GM18907 (cell line): Measurements from ENCODE around the gene CCDC201.

Experiments used
- ATAC-seq: cut with Tn5 transposase; IDR thresholded peaks from one replicate; pipeline ENCODE4 v1.9.1; 2021; ENCODE audit warnings: mild to moderate bottlenecking, moderate library complexity; ENCODE audit not compliant: unreplicated experiment

CCDC201 gene

DNA sequence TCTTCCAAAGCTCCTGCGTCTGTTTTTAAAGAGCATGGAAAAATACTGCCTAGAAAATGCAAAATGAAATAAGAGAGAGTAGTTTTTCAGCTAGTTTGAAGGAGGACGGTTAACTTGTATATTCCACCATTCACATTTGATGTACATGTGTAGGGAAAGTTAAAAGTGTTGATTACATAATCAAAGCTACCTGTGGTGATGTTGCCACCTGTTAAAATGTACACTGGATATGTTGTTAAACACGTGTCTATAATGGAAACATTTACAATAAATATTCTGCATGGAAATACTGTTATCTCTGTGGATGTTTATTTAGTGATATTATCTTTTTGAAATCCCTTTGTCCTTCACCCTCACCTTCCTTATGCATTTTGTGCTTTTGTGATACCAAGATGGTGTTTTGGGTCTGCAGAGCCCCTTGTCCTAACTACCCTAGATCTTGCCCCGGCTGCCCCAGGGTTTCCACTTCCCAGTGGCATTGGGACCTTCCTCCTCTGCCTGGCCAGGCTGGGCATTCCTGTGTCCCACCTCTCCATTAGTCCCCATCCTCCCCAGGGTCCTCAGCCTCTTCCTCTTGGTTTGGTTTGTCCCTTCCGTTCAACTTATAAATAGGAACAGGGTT, 20.6 kb upstream of the CCDC201 start:
- no peak for ATAC-seq

DNA sequence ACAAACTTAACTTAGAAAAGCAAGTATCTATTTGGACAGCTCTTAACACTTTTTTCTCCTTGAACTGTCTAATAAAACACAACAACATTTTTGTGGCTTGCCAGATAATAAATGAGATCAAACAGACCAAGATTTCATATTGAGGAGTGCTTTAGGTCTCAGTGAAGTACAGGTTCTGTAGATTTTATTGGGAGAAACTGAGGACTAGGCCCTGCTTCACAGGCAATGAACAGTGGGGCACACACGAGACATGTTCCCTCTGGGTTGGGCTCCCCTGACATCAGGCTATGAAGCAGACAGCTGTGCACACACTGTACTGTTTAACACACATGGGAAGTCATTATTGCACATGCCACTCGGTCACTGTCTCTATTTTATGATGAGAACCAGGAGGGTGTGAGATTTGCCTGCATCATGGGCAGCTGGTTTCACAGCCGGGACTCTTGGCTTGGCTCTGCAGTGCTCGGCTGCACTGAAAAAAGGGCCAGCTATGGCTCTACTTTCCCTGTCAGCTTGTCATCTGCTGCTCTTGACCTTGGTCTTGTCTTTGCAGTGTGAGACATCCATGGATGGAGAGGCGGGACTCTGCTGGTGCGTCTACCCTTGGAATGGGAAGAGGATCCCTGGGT, 19.6 kb upstream of the CCDC201 start:
- no peak for ATAC-seq

DNA sequence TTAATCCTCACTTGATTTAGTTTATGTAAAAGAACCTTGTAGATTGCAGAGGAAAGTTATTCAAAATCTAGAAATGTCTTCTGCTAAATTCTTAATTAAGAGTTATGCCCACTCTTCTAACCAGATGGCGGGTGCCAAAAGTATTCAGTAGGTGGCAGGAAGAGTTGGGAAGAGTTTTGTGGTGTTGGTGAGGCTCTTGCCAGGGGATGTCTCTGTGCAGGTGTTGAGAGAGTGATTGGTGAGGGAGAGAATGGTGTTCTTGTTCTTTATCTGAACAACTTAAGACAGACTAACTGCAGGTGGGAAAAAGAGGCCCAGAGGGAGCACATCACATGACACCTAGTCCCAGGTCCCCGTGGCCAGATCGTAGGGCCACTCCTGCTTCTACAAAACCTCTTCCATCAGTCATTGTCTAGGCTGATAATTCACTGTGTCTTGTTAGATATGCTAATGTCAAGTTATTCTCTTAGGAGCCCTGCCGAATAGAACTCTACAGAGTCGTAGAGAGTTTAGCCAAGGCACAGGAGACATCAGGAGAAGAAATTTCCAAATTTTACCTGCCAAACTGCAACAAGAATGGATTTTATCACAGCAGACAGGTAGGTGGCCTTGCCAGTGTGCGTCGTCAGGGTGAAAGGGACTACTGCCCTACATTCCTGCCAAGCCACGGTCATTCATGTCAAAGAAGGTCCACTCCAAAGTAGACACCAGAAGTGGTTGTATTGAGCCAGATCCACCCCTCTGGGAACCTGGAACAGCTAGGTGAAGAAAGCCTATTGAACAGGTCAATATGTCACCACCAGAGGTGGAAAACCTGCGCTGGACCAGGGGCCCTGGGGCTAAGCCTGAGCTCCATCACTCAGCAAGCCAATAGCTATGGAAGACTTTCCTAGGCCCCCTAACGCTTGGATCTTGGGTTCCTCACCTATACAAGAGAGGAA, 18.9 kb upstream of the CCDC201 start:
- no peak for ATAC-seq

DNA sequence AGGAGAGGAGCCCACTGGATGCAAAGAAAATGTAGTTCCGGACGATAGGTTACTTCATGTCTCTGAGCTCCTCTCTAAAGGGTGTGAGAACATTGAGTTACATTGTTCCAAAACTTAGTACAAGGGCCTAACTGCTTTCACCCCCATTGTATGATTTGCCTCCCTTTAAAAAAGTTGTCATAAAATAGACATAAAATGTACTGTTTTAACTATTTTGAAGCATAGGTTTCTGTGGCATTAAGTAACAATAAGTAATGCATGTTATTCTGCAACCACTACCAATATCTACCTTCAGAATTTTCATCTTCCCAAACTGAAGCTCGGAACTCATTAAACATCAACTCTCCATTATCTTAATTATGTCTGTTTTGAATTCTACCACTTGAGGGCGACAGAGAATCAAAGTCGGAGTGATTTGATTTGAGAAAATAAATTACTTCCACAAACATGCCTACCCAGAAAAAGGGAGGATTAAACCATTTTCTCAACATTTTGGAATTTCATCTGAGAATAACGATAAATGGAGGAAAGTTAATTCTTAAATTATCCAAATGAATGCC, 18.1 kb upstream of the CCDC201 start:
- no peak for ATAC-seq

DNA sequence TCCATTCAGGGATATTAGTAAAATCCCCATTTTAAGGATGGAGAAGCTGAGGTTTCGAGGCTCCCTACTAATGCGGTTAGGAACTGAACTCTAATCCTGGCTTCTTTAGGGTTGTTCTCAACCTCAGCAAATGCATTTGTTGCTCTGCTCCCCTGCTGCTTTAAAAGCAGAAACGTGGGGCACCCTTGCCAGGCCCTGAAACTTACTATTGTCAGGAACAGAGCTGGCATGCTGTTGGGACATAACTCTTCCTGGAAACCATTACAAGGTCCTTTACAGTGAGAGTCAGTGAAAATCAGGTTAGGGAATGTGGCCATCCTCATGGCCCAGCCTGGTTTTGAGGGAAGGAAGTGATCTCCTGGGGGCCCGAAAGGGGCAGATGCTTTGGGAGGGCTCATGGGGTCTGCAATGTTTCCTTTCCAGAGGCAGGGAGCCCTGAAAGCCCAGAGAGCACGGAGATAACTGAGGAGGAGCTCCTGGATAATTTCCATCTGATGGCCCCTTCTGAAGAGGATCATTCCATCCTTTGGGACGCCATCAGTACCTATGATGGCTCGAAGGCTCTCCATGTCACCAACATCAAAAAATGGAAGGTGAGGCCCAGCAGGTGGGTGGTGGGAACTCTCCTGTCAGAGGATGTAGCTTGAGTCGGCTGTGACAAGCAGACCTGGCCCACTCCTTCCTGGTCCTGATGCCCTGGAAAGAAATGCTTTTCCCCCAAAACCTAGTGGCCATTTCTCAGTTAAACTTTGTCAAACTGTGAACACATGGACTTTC, 17.4 kb upstream of the CCDC201 start:
- ATAC-seq, result no peak

DNA sequence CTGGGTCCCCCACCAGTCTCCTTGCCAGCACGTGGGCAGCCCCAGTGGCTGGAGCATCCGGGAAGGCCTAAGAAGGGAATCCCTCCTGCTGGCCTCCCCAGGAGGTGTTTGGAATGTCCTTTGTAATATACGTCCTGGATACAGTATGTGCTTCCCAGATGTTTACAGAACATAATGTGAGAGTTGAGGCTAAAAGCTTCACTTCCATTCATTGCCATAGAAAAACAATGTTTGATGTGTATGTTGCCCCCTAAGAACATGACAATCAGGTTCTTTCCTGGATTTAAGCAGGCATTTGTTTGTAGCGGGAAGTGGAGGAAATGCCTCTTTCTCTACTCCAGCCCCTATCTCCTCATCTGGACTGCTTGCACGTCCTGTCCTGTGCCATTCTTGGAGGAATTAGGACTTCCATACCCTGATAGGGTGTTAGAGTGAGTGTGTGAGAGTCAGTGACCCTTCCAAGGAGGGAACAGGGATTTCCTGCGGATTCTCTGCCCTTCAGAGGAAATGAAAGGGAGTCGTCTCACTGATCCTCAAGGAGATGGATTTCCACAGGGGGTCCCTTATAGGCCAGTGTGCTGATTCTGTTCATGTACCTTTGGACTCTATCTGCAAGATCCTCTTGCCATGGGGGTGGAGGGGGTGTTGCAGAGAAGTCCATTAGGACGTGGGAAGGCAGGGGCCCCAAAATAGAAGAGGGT, 16.6 kb upstream of the CCDC201 start:
- no peak for ATAC-seq

DNA sequence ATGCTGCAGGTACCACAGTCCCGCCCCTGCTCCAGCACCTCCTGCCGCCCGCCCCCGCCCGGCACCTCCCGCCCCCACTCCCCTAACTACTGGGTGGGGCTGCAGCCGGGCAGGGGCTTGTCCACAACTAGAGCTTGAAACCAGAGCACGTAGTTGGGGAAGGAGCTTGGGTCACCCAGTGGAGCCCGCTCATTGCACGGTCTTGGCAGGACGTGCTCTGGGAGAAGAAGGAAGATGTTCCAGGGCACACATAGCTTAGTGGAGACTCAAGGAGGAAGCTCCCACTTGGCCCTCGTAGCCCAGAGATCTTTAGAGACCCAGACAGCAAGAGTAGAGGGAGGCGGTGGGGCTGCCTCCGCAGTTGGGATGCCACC, 16.1 kb upstream of the CCDC201 start:
- no peak for ATAC-seq

DNA sequence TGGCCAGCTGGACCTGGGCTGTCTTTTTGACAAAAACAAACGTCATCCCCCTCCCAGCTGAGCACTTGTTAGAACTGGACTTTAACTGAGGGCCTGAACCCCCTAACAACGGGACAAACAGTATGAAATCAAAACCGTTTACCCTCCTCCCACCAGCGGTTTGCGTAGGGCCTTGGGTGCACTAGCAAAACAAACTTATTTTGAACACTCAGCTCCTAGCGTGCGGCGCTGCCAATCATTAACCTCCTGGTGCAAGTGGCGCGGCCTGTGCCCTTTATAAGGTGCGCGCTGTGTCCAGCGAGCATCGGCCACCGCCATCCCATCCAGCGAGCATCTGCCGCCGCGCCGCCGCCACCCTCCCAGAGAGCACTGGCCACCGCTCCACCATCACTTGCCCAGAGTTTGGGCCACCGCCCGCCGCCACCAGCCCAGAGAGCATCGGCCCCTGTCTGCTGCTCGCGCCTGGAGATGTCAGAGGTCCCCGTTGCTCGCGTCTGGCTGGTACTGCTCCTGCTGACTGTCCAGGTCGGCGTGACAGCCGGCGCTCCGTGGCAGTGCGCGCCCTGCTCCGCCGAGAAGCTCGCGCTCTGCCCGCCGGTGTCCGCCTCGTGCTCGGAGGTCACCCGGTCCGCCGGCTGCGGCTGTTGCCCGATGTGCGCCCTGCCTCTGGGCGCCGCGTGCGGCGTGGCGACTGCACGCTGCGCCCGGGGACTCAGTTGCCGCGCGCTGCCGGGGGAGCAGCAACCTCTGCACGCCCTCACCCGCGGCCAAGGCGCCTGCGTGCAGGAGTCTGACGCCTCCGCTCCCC, 15.5 kb upstream of the CCDC201 start, which contains the start of gene IGFBP1:
Gene IGFBP1 (plus strand): TSS at position 304 of the 808 bp plus-strand sequence. CDS start 165 bp downstream, at position 469.
- ATAC-seq, result no peak

DNA sequence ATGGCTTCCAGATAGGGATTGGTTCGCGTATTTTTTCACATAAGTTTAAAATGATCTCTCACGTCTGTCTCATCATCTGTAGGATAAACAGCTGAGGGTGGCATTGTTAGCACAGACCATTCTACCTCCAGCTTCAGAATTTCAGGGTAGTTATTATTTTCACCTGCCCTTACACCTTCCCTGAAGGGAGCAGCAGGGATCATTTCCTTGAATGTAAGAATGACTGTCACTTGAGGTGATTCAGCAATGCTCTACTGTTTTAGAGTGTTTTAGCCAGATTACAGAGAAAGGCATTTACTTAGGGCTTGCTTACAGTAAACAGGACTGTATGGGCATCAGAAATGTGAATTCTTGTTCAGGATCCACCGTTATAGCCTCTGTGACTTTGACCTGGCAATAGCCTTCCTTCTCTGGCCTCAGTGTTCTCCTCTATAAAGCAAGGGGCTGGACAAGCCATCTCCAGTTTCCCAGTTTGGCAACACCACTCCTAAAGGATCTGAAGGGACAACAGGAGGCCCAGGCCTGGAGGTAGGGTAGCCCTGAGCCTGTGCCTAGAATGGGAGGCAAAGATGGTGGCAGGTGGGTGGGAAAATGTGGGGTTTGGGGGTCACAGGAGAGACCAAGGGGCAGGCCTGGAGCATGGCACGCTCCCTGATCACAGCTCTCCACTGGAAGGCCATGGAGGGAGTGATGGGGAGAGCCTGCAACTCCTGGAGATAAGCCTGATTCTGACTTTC, 14.2 kb upstream of the CCDC201 start:
- ATAC-seq, result no peak

DNA sequence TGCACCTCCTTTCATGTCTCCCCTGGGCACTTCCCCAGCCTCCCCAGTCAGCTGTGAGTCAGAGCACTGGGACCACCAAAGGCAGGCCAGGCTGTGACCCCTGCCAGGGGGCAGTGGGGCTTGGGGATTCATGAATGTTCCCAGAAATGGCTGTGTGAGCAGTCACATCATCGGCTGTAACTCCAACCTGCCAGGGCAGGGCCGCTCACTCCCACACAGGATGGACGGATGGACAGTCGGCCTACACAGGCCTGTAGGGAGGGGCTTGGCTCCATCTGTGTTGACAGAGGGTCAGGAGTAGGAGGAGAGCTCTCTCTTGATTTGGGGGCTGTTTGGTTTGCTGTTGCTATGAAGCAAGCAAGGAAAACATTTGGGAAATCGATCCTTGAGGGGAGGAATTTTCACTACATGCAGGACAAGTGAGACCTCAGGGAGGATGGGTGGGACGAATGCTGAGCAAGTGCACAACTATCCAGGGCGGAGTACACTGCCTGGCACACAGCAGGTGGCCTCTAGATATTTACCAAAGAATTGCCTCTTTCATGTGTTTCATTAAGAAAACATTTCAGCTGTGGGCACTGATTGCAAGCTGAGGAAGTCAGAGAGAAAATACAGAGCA, 12.5 kb upstream of the CCDC201 start:
- ATAC-seq, result no peak

DNA sequence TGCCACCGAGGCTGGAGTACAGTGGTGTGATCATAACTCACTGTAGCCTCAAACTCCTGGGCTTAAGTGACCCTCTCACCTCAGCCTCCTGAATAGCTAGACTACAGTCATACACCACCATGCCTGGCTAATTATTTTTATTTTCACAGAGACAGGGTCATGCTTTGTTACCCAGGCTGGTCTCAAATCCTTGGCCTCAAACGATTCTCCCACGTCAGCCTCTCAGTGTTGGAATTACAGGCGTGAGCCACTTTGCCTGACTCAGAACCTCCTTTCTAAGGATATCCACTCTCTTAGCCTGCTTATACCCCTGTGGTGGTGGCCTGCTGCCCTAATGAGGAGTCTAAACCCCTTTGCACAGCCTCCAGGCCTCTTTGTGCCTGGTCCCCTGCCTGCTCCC, 11.3 kb upstream of the CCDC201 start:
- no peak for ATAC-seq

DNA sequence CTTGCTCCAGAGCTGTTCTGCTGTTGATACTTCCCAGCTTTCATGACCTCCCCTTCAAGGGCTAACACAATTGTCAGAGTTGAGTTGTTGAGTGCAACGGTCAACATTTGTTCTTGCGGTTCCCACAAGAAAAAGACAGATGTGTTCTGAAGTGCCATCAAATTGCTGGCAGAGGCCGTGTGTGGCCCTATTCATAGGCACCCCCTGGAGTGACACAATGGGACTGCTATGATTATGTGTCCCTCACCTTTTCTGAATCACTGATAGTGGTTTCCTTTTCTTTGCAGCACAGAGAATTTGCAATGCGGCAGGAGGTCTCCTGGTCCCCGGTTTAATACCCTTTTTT, 9.6 kb upstream of the CCDC201 start:
- ATAC-seq, result no peak

DNA sequence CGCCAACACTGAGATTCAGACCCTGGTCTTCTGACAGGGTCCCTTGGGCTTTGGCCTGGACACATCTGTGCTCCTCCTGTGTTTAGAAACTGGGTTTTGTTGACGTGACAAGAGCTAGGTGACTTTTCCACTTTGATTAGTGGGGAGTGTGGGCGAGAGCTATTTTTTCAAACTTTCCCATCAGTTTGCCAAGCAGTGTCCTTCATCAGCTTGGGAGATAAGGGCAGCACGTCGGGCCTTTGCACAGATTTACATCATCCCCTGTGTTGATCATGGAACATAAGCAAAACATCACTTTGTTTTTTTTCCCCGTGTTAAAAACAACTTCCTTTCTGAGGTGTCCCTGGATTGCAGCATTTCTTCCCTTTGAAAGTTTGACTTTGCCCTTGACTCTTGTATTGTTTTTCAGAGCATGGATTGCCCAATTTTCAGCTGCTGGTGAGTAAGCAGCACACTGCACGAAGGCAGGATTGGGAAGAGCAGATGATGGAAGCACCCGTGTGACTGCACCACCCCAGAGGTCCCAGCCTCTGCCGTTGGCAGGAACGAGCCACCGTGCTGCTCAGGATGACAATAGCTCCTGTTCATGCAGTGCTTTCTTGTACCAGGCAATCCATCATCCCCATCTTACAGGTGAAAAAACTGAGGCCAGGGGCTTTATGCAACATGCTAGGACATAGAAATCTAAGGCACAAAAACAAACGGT, 9.0 kb upstream of the CCDC201 start:
- ATAC-seq, result no peak

DNA sequence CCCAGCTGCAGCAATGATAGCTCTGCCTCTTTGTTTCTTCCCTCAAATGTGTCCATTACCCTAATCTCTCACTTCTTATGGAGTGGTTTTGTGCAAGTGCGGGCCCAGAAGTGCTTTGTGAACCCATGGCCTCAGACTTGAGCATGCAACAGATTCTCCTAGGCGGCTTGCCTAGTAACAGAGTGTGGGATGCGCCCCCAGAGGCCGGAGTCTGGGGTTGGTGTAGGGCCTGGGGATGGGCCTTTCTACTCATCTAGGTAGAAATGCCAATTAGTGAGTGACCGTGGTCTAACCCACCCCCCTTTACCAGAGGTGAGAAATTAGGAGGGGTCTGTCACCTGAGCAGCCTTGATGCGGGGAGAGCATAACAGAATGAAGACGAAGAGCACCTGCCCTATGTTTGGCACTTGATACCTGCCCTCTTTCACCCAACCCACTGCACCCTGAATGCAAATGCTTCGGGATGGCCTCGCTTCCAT, 8.4 kb upstream of the CCDC201 start:
- ATAC-seq, result no peak

DNA sequence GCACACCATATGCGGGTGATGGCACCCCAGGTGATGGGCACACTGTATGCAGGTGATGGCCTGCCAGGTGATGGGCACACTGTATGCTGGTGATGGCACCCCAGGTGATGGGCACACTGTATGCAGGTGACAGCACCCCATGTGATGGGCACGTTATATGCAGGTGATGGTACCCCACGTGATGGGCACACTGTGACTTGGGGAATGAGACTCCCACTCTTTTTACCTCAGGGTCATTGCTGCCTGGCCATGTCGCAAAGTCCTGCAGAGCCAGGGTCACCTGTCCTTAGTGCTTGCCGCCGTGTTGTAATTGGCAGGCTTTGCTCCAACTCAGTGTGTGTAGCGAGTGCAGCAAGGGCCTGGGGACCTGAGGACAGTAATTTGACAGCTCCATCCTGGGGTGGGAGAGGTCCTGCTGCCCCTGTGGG, 7.6 kb upstream of the CCDC201 start:
- ATAC-seq, result no peak

DNA sequence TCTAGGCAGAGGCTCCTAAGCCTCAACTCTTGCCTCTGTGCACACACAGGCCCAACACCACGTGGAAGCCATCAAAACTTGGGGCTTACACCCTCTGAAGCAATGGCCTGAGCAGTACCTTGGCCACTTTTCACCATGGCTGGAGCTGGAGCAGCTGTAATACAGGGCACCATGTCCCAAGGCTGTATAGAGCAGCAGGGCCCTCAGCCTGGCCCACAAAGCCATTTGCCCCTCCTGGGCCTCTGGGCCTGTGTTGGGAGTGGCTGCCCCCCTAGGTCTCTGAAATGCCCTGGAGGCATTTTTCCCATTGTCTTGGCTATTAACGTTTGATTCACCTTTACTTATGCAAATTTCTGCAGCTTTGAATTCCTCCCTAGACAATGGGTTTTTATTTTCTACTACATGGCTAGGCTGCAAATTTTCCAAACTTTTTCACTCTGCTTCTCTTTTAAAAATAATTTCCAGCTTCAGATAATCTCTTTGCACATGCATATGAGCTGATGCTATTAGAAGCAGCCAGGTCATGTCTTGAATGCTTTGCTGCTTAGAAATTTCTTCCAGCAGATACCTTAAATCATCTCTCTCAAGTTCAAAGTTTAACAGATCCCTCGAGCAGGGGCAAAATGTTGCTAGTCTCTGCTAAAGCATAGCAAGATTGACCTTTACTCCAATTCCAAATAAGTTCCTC, 5.7 kb upstream of the CCDC201 start:
- ATAC-seq, result no peak

DNA sequence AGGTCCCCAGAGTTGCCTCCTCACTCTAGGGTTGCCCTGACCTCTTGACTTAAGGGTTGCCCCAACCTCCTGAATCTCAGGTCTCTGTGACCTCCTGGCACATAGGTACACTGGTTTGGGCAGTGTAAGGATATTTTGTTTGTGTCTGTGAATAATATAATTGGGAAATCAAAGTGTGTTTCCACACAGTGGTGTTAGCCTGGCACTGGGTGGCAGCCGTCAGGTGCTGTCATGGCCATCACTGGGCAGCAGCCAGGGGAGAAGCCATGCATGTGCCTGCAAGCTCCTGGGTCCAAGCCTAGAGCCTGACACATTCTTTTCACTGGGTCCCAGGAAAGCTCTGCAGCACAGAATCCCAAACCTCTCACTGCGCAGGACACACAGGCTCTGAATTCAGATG, 3.6 kb upstream of the CCDC201 start:
- ATAC-seq, result no peak
